Brain microvascular endothelial cell (primary cell): ENCODE measurements around the gene SLC32A1.

ENCODE experiments used
- DNase-seq: peaks from one replicate; pipeline ENCODE4 v3.0.0-alpha.2; 2020
- H3K27ac ChIP-seq: fragments of 250-450 bp; sonication (Bioruptor Pico); 2 replicates; pipeline ENCODE4 v1.5.1; 2020; ENCODE audit warnings: mild to moderate bottlenecking, moderate library complexity
- H3K27me3 ChIP-seq: fragments of 250-450 bp; sonication (Bioruptor Pico); replicated peaks from 2 replicates; pipeline ENCODE4 v1.5.1; 2020; ENCODE audit warnings: mild to moderate bottlenecking
- H3K36me3 ChIP-seq: fragments of 250-450 bp; sonication (Bioruptor Pico); replicated peaks from 2 replicates; pipeline ENCODE4 v1.5.1; 2020; ENCODE audit warnings: mild to moderate bottlenecking
- H3K4me3 ChIP-seq: 2 replicates; pipeline ENCODE4 v1.5.1; 2011; ENCODE audit warnings: low read depth, mild to moderate bottlenecking, control low read depth, low read length, moderate library complexity
- in situ Hi-C: cut with HindIII; loops from 2 replicates; pipeline ENCODE4 v1.10.0; 2017; ENCODE audit warnings: low sequenced_read_pairs, low pct_ligation_motif_present
- TF ChIP-seq, protein P1 (sequence below): IDR thresholded peaks from 2 replicates; pipeline ENCODE4 v1.5.1; 2011; ENCODE audit warnings: low read depth, mild to moderate bottlenecking, moderate library complexity, low read length, control low read depth, inconsistent platforms; ENCODE audit errors: missing control alignments

SLC32A1 gene

DNA sequence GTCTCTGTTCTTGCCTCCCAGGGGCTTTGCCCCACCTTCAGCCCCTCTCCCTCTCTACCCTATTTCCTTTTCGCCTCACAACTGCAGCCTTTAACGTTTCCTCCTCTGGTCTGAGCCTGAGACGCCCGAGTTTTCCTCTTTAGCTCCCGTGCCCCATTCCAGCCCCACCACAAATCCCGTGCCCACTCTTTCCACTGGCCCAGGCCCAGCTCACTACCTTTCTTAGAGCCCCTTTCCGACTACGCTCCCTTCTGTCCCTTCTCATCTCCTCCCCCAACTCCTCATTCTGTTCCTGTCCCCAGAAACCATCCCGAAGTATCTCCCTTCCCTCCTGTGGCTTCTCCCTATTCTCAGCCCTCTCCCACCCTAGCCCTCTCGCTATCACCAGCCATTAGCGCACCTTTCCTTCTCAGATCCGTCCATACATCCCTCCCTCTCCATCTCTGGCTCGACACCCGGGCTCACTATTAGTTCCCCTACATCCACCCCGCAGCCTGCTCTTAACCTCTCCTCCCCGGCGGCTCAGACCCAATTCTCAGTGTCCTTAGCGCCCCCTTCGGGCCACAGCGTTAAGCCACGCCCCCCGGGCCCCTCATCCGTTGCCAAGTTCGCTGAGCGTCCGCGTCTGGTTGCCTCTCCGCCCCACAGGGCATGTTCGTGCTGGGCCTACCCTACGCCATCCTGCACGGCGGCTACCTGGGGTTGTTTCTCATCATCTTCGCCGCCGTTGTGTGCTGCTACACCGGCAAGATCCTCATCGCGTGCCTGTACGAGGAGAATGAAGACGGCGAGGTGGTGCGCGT is 2.7 kb downstream of the SLC32A1 start:
- DNase-seq, result no peak
- Histone ChIP-seq H3K4me3 (no peak overlapping the region), H3K36me3 (no peaks in the 10 kb centered on the region), H3K27ac (no peak overlapping the region), H3K27me3 (peaks cover 89% of the 10 kb centered on the region)
- TF ChIP-seq, protein P1, sequence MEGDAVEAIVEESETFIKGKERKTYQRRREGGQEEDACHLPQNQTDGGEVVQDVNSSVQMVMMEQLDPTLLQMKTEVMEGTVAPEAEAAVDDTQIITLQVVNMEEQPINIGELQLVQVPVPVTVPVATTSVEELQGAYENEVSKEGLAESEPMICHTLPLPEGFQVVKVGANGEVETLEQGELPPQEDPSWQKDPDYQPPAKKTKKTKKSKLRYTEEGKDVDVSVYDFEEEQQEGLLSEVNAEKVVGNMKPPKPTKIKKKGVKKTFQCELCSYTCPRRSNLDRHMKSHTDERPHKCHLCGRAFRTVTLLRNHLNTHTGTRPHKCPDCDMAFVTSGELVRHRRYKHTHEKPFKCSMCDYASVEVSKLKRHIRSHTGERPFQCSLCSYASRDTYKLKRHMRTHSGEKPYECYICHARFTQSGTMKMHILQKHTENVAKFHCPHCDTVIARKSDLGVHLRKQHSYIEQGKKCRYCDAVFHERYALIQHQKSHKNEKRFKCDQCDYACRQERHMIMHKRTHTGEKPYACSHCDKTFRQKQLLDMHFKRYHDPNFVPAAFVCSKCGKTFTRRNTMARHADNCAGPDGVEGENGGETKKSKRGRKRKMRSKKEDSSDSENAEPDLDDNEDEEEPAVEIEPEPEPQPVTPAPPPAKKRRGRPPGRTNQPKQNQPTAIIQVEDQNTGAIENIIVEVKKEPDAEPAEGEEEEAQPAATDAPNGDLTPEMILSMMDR, result peak; percentile 54
- in situ Hi-C loops, result loop anchor here (25.0 kb wide), 1 partner anchor 90 kb away; no protein-coding TSS in a partner anchor

DNA sequence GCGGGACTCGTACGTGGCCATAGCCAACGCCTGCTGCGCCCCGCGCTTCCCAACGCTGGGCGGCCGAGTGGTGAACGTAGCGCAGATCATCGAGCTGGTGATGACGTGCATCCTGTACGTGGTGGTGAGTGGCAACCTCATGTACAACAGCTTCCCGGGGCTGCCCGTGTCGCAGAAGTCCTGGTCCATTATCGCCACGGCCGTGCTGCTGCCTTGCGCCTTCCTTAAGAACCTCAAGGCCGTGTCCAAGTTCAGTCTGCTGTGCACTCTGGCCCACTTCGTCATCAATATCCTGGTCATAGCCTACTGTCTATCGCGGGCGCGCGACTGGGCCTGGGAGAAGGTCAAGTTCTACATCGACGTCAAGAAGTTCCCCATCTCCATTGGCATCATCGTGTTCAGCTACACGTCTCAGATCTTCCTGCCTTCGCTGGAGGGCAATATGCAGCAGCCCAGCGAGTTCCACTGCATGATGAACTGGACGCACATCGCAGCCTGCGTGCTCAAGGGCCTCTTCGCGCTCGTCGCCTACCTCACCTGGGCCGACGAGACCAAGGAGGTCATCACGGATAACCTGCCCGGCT is 3.4 kb downstream of the SLC32A1 start:
- Histone ChIP-seq H3K36me3 (no peaks in the 10 kb centered on the region), H3K4me3 (no peak overlapping the region), H3K27me3 (peaks cover 82% of the 10 kb centered on the region), H3K27ac (no peak overlapping the region)
- DNase-seq, result no peak
- TF ChIP-seq, protein P1, result no peak
- in situ Hi-C loops, result loop anchor here (25.0 kb wide), 1 partner anchor 90 kb away; no protein-coding TSS in a partner anchor

DNA sequence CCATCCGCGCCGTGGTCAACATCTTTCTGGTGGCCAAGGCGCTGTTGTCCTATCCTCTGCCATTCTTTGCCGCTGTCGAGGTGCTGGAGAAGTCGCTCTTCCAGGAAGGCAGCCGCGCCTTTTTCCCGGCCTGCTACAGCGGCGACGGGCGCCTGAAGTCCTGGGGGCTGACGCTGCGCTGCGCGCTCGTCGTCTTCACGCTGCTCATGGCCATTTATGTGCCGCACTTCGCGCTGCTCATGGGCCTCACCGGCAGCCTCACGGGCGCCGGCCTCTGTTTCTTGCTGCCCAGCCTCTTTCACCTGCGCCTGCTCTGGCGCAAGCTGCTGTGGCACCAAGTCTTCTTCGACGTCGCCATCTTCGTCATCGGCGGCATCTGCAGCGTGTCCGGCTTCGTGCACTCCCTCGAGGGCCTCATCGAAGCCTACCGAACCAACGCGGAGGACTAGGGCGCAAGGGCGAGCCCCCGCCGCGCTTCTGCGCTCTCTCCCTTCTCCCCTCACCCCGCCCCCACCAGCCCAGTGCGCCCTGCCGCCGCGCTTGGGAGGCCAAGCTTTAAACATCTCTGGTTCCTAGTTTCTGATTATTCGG is 4.0 kb downstream of the SLC32A1 start:
- peaks cover 76% of the 10 kb centered on the region for H3K27me3 ChIP-seq
- no peak overlapping the region for H3K4me3 ChIP-seq
- no peak for DNase-seq
- no peaks in the 10 kb centered on the region for H3K36me3 ChIP-seq
- no peak overlapping the region for H3K27ac ChIP-seq
- TF ChIP-seq, protein P1, result no peak
- in situ Hi-C loops, result loop anchor here (25.0 kb wide), 1 partner anchor 91 kb away; no protein-coding TSS in a partner anchor

DNA sequence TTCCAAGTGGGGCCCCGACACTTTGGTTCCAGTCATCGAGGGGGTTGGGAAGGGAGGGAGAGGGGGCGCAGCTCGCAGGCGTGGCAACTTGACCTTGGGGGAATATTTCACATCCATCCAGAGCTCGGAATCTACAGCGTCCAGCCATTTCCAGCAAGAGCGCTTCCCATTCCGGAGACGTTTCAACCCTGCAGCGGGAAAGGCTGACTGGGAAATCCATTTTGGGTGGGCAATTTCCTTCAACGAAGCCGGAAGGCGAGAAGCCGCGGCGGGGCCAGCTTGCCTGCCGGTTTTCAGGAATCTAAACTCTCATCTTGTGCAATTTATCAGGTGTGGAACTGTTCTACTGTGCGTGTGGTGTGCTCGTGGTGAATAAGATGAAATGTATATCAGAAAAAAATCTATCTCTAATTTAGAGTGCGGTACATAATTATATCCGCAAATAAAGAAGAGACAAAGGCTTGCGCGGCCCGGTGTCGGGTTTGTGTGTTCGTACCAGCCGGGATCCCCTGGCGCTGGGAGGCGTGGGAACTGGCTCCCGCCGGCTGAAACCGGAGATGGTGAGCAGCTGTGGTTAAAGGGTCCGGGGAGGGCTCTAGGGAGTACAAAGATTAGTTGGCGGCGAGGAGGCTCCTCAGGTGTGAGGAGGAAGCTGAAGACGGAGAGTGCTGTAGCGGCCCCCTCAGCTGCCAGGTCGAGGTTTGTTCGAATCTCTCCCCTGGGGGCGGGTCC is 4.8 kb downstream of the SLC32A1 start:
- Histone ChIP-seq H3K36me3 (no peaks in the 10 kb centered on the region), H3K27ac (no peak overlapping the region), H3K4me3 (no peak overlapping the region), H3K27me3 (peaks cover 68% of the 10 kb centered on the region)
- no peak for DNase-seq
- TF ChIP-seq, protein P1, result no peak
- in situ Hi-C loops, result loop anchor here (25.0 kb wide), 1 partner anchor 92 kb away; no protein-coding TSS in a partner anchor

DNA sequence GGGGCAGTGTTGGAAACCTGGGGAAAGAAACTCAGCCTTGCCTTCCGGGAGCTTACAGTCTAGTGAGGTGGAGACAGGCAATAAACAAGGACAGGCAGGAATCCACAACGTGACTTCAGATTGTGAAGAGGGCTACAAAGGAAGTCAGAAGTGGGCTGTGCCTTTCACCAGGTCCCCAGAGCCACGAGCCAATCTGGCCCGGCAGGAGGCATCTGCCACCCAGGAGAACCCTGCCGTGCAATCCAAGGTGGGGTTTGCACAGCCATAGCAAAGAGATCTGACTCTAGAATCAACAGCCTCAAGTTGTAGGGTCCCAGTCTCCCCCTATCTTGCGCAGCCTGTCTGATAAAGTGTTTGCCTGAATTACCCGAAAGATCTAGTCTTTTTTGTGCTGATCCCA is 5.5 kb downstream of the SLC32A1 start:
- DNase-seq, result no peak
- H3K27me3 ChIP-seq, result peaks cover 61% of the 10 kb centered on the region
- H3K27ac ChIP-seq, result no peak overlapping the region
- no peaks in the 10 kb centered on the region for H3K36me3 ChIP-seq
- H3K4me3 ChIP-seq, result no peak overlapping the region
- TF ChIP-seq, protein P1, result no peak
- in situ Hi-C loops, result loop anchor here (25.0 kb wide), 1 partner anchor 92 kb away; no protein-coding TSS in a partner anchor
